Osteoblast (primary cell): ENCODE measurements around the gene CCR5AS.

ENCODE experiments used
- DNase-seq: peaks from one replicate; pipeline ENCODE4 v3.0.0; 2011; ENCODE audit warnings: low spot score, mixed read lengths; ENCODE audit not compliant: insufficient read length; ENCODE audit errors: missing footprints
- H2AFZ ChIP-seq: 2 replicates; pipeline ENCODE4 v1.6.0; 2011; ENCODE audit warnings: mild to moderate bottlenecking, low read length
- H3K27ac ChIP-seq: 2 replicates; pipeline ENCODE4 v1.5.1; 2011; ENCODE audit warnings: mild to moderate bottlenecking, low read depth, low read length, moderate library complexity
- H3K27me3 ChIP-seq: 2 replicates; pipeline ENCODE4 v1.6.0; 2012; ENCODE audit warnings: mild to moderate bottlenecking, control low read depth, inconsistent platforms, low read length, moderate library complexity; ENCODE audit not compliant: insufficient read depth
- H3K36me3 ChIP-seq: 2 replicates; pipeline ENCODE4 v1.5.1; 2011; ENCODE audit warnings: mild to moderate bottlenecking, low read length, control low read depth, moderate library complexity; ENCODE audit not compliant: insufficient read depth
- H3K4me1 ChIP-seq: 2 replicates; pipeline ENCODE4 v1.5.1; 2011; ENCODE audit warnings: mild to moderate bottlenecking, low read length, control low read depth, moderate library complexity; ENCODE audit not compliant: insufficient read depth
- H3K4me2 ChIP-seq: 2 replicates; pipeline ENCODE4 v1.6.0; 2011; ENCODE audit warnings: mild to moderate bottlenecking, low read length; ENCODE audit not compliant: insufficient read depth
- H3K4me3 ChIP-seq: fragments of 200-600 bp; sonication (generic); 3 replicates; pipeline ENCODE4 v1.5.1; 2012; ENCODE audit warnings: mild to moderate bottlenecking, low read length, inconsistent platforms; ENCODE audit not compliant: insufficient read depth
- H3K79me2 ChIP-seq: 2 replicates; pipeline ENCODE4 v1.6.0; 2012; ENCODE audit warnings: mild to moderate bottlenecking, low read length, control low read depth, inconsistent platforms; ENCODE audit not compliant: insufficient read depth
- H3K9me3 ChIP-seq: 2 replicates; pipeline ENCODE4 v1.5.1; 2011; ENCODE audit warnings: low read depth, low read length, control low read depth
- H4K20me1 ChIP-seq: 2 replicates; pipeline ENCODE4 v1.6.0; 2012; ENCODE audit warnings: mild to moderate bottlenecking, low read length, control low read depth; ENCODE audit not compliant: insufficient read depth
- CTCF ChIP-seq: IDR thresholded peaks from 2 replicates; pipeline ENCODE4 v1.5.1; 2011; ENCODE audit warnings: mild to moderate bottlenecking, low read depth, low read length, moderate library complexity; ENCODE audit errors: extremely low read depth

Gene CCR5AS

GRCh38 chr3:46400000-46400734 is 6.7 kb downstream of the CCR5AS start:
- no peaks in the 10 kb centered on the region for H3K36me3 ChIP-seq
- H3K27me3 ChIP-seq = peaks cover 6% of the 10 kb centered on the region
- no peaks in the 10 kb centered on the region for H3K9me3 ChIP-seq
- no peak overlapping the region for H2AFZ ChIP-seq
- no peak overlapping the region for H3K4me2 ChIP-seq
- H4K20me1 ChIP-seq = no peaks in the 10 kb centered on the region
- H3K4me3 ChIP-seq = no peak overlapping the region
- no peak for TF ChIP-seq CTCF
- H3K79me2 ChIP-seq = no peaks in the 10 kb centered on the region
- peaks cover 20% of the 10 kb centered on the region for H3K4me1 ChIP-seq
- peak; percentile 80 for DNase-seq
- no peak overlapping the region for H3K27ac ChIP-seq

GRCh38 chr3:46399557-46399956 is 7.3 kb downstream of the CCR5AS start:
- Histone ChIP-seq H3K9me3 (no peaks in the 10 kb centered on the region), H2AFZ (no peak overlapping the region), H3K79me2 (no peaks in the 10 kb centered on the region), H3K4me2 (no peak overlapping the region), H3K27ac (no peak overlapping the region), H3K4me3 (no peak overlapping the region), H3K27me3 (peaks cover 6% of the 10 kb centered on the region), H4K20me1 (no peaks in the 10 kb centered on the region), H3K36me3 (no peaks in the 10 kb centered on the region), H3K4me1 (peaks cover 21% of the 10 kb centered on the region)
- DNase-seq = no peak
- TF ChIP-seq CTCF = no peak

- peaks cover 21% of the 10 kb centered on the region for H3K4me1 ChIP-seq
- no peak for DNase-seq
- H4K20me1 ChIP-seq = no peaks in the 10 kb centered on the region
- H3K4me3 ChIP-seq = no peak overlapping the region
- no peak overlapping the region for H2AFZ ChIP-seq
- no peak for TF ChIP-seq CTCF
- H3K27me3 ChIP-seq = peaks cover 6% of the 10 kb centered on the region
- H3K79me2 ChIP-seq = no peaks in the 10 kb centered on the region
- H3K36me3 ChIP-seq = no peaks in the 10 kb centered on the region
- H3K4me2 ChIP-seq = no peak overlapping the region
- no peak overlapping the region for H3K27ac ChIP-seq
- H3K9me3 ChIP-seq = no peaks in the 10 kb centered on the region
These were observed 7.8 kb downstream of the CCR5AS start for GRCh38 chr3:46399098-46399497.

GRCh38 chr3:46398186-46398955 is 8.5 kb downstream of the CCR5AS start:
- no peak overlapping the region for H3K4me2 ChIP-seq
- no peaks in the 10 kb centered on the region for H4K20me1 ChIP-seq
- no peak overlapping the region for H3K27ac ChIP-seq
- no peak for TF ChIP-seq CTCF
- peaks cover 21% of the 10 kb centered on the region for H3K4me1 ChIP-seq
- no peak overlapping the region for H3K4me3 ChIP-seq
- H2AFZ ChIP-seq = no peak overlapping the region
- no peaks in the 10 kb centered on the region for H3K79me2 ChIP-seq
- H3K36me3 ChIP-seq = no peaks in the 10 kb centered on the region
- H3K27me3 ChIP-seq = peaks cover 5% of the 10 kb centered on the region
- no peak for DNase-seq
- no peaks in the 10 kb centered on the region for H3K9me3 ChIP-seq
